BE2C (cell line): ENCODE measurements around the gene ZNF597.

Experiments used
- DNase-seq: peaks from one replicate; pipeline ENCODE4 v3.0.0-alpha.2; 2020
- H3K27me3 ChIP-seq: fragments of 250-450 bp; sonication (Bioruptor Pico); 2 replicates; pipeline ENCODE4 v1.5.1; 2020; ENCODE audit warnings: mild to moderate bottlenecking
- H3K36me3 ChIP-seq: fragments of 250-450 bp; sonication (Bioruptor Pico); 2 replicates; pipeline ENCODE4 v1.5.1; 2020; ENCODE audit warnings: mild to moderate bottlenecking
- H3K4me1 ChIP-seq: fragments of 250-450 bp; sonication (Bioruptor Pico); 2 replicates; pipeline ENCODE4 v1.5.1; 2020
- H3K4me3 ChIP-seq: 2 replicates; pipeline ENCODE4 v1.5.1; 2011; ENCODE audit warnings: low read depth, low read length
- H3K9me3 ChIP-seq: fragments of 250-450 bp; sonication (Bioruptor Pico); 2 replicates; pipeline ENCODE4 v1.5.1; 2020
- CTCF ChIP-seq: IDR thresholded peaks from 2 replicates; pipeline ENCODE4 v1.5.1; 2012; ENCODE audit warnings: mild to moderate bottlenecking, low read depth, low read length

Gene ZNF597

GRCh38 chr16:3400446-3400778 is 42.9 kb downstream of the ZNF597 start:
- Histone ChIP-seq H3K4me3 (peak overlapping the region; percentile 84), H3K9me3 (no peaks in the 10 kb centered on the region), H3K27me3 (no peaks in the 10 kb centered on the region), H3K4me1 (no peaks in the 10 kb centered on the region), H3K36me3 (peaks cover 36% of the 10 kb centered on the region)
- no peak for TF ChIP-seq CTCF
- no peak for DNase-seq

GRCh38 chr16:3389663-3390338 is 53.5 kb downstream of the ZNF597 start:
- Histone ChIP-seq H3K36me3 (peaks cover 33% of the 10 kb centered on the region), H3K27me3 (no peaks in the 10 kb centered on the region), H3K4me1 (peaks cover 5% of the 10 kb centered on the region), H3K4me3 (no peak overlapping the region), H3K9me3 (no peaks in the 10 kb centered on the region)
- no peak for TF ChIP-seq CTCF
- peak; percentile 35 for DNase-seq

- Histone ChIP-seq H3K36me3 (peaks cover 42% of the 10 kb centered on the region), H3K4me1 (peaks cover 5% of the 10 kb centered on the region), H3K4me3 (no peak overlapping the region), H3K27me3 (no peaks in the 10 kb centered on the region), H3K9me3 (peaks cover 5% of the 10 kb centered on the region; the same call in 1 of the 2 replicates)
- no peak for DNase-seq
- TF ChIP-seq CTCF, result no peak
These were observed 55.0 kb downstream of the ZNF597 start for GRCh38 chr16:3388325-3388724.

GRCh38 chr16:3383045-3383448 is 60.3 kb downstream of the ZNF597 start:
- H3K9me3 ChIP-seq, result peaks cover 13% of the 10 kb centered on the region
- no peak for TF ChIP-seq CTCF
- no peak for DNase-seq

More at GRCh38 chr16:3383045-3383448, 60.3 kb downstream of the ZNF597 start:
- Histone ChIP-seq H3K36me3 (peaks cover 53% of the 10 kb centered on the region), H3K4me1 (no peaks in the 10 kb centered on the region), H3K4me3 (no peak overlapping the region), H3K27me3 (no peaks in the 10 kb centered on the region)
